ENCODE data around the gene RBM20. TPM values are rescaled to one million over a fixed set of nuclear protein-coding genes. Genes with fewer than 3 reads are reported as not detected.

RBM20 gene
- polyA plus RNA-seq, 1 donor (not counting 4 experiments of a cell fraction or from before 2014, with no cell fraction given), result 0.01 TPM

DNA sequence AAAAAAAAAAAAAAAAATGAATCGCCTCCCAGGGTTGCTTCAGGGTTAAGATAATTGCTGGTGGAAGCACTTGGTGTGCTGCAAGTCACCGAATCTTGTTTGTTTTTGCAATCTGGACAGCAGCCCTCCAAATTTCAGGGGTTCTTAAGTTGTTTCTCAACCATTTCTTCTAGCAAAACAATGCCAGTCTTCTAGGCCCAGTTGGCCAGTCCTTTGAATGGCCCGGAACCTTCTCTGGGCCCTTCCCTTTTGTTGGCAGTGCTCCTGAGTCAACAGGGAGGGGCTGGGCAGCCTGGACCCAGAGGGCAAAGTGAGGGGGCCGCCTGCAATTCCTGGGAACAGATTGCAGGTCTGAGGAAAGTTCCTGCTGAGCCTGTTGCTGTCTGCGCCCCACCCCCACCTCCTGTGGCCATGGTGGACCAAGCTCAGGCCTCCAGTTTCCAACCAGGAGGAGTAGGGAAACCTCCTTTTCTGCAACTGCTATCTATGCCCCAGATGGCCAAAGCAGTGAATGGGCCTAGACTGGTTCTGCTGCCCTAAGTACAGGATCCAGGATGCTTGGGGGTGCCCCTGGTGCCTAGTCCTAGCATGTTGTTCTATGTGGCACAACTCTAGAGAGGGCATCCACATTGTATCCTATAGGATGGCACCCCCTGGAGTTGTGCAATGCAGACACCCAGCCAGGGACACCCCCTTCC, 196.2 kb downstream of the RBM20 start:
- DNase-seq (ENCODE audit: low read depth, low spot score) (no peak), FAIRE-seq (no peak)
- no peak overlapping the region for H3K9ac ChIP-seq (ENCODE audit: control insufficient read depth, extremely low read depth, insufficient read depth, low read length)
- no peaks in the 10 kb centered on the region for H3K9me3 ChIP-seq (ENCODE audit: control insufficient read depth, low read depth, low read length)
- H3K36me3 ChIP-seq (ENCODE audit: control insufficient read depth in 2 of 2, extremely low read depth in 1 of 2, insufficient read depth in 2 of 2, low read length in 2 of 2), result no peaks in the 10 kb centered on the region
- H4K20me1 ChIP-seq (ENCODE audit: control insufficient read depth, extremely low read depth, insufficient read depth, low read length), result no peaks in the 10 kb centered on the region
- H3K79me2 ChIP-seq (ENCODE audit: control insufficient read depth, insufficient read depth, low read length), result no peaks in the 10 kb centered on the region
- H3K4me1 ChIP-seq (ENCODE audit: control insufficient read depth, extremely low read depth, insufficient read depth, low read length), result peaks cover 5% of the 10 kb centered on the region
- dilution Hi-C loops (cut with MboI; ENCODE audit: extremely low pct_ligation_motif_present, low sequenced_read_pairs), result no loop called here
- H3K4me3 ChIP-seq (ENCODE audit: control insufficient read depth in 2 of 3, extremely low read depth in 1 of 3, insufficient read depth in 2 of 3, low read depth in 1 of 3, low read length in 3 of 3), result no peak overlapping the region
- no peak overlapping the region for H3K4me2 ChIP-seq (ENCODE audit: control insufficient read depth, extremely low read depth, insufficient read depth, low read depth, low read length)
- TF ChIP-seq, protein P1, sequence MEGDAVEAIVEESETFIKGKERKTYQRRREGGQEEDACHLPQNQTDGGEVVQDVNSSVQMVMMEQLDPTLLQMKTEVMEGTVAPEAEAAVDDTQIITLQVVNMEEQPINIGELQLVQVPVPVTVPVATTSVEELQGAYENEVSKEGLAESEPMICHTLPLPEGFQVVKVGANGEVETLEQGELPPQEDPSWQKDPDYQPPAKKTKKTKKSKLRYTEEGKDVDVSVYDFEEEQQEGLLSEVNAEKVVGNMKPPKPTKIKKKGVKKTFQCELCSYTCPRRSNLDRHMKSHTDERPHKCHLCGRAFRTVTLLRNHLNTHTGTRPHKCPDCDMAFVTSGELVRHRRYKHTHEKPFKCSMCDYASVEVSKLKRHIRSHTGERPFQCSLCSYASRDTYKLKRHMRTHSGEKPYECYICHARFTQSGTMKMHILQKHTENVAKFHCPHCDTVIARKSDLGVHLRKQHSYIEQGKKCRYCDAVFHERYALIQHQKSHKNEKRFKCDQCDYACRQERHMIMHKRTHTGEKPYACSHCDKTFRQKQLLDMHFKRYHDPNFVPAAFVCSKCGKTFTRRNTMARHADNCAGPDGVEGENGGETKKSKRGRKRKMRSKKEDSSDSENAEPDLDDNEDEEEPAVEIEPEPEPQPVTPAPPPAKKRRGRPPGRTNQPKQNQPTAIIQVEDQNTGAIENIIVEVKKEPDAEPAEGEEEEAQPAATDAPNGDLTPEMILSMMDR (optimal IDR thresholded peaks at IDR 0.05 in 1 of 3, IDR thresholded peaks at IDR 0.05 in 1 of 3, conservative IDR thresholded peaks at IDR 0.05 in 1 of 3; ENCODE audit: extremely low read depth in 1 of 3, insufficient read depth in 2 of 3, low read length in 3 of 3), result no peak
- TF ChIP-seq EZH2 (IDR thresholded peaks at IDR 0.05; ENCODE audit: low read length), result no peak
- no peak overlapping the region for H2AFZ ChIP-seq (ENCODE audit: control insufficient read depth, low read length)
- H3K9me1 ChIP-seq (ENCODE audit: control insufficient read depth, extremely low read depth, insufficient read depth, low read length), result no peaks in the 10 kb centered on the region
- H3K27me3 ChIP-seq (ENCODE audit: control insufficient read depth, extremely low read depth, insufficient read depth, low read length), result no peaks in the 10 kb centered on the region
- no peak overlapping the region for H3K27ac ChIP-seq (ENCODE audit: control insufficient read depth, insufficient read depth, low read length)

DNA sequence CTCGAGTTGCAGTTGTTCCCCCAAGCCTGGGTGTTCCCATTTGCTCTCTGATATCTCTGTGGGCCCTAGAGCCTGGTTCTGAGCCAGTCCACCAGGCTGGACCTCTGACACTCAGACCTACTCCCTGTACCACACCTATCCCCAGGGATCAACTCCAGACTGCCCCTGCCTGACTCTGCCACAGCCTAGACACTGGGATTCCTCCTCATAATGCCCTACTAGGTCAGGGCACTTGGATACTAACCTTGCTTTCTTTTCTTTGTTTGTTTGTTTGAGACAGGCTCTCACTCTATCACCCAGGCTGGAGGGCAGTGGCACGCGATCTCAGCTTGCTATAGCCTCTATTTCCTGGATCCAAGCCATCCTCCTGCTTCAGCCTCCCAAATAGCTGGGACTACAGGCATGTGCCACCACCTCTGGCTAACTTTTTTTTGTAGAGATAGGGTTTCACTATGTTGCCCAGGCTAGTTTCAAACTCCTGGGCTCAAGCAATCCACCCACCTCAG, 196.8 kb downstream of the RBM20 start:
- no peak for FAIRE-seq
- Histone ChIP-seq H3K4me2 (ENCODE audit: control insufficient read depth, extremely low read depth, insufficient read depth, low read depth, low read length) (no peak overlapping the region), H2AFZ (ENCODE audit: control insufficient read depth, low read length) (no peak overlapping the region), H3K36me3 (ENCODE audit: control insufficient read depth in 2 of 2, extremely low read depth in 1 of 2, insufficient read depth in 2 of 2, low read length in 2 of 2) (no peaks in the 10 kb centered on the region), H3K27ac (ENCODE audit: control insufficient read depth, insufficient read depth, low read length) (no peak overlapping the region), H3K79me2 (ENCODE audit: control insufficient read depth, insufficient read depth, low read length) (no peaks in the 10 kb centered on the region), H3K4me3 (ENCODE audit: control insufficient read depth in 2 of 3, extremely low read depth in 1 of 3, insufficient read depth in 2 of 3, low read depth in 1 of 3, low read length in 3 of 3) (no peak overlapping the region), H3K4me1 (ENCODE audit: control insufficient read depth, extremely low read depth, insufficient read depth, low read length) (peaks cover 5% of the 10 kb centered on the region), H3K9me1 (ENCODE audit: control insufficient read depth, extremely low read depth, insufficient read depth, low read length) (no peaks in the 10 kb centered on the region), H3K27me3 (ENCODE audit: control insufficient read depth, extremely low read depth, insufficient read depth, low read length) (no peaks in the 10 kb centered on the region), H4K20me1 (ENCODE audit: control insufficient read depth, extremely low read depth, insufficient read depth, low read length) (no peaks in the 10 kb centered on the region), H3K9me3 (ENCODE audit: control insufficient read depth, low read depth, low read length) (no peaks in the 10 kb centered on the region), H3K9ac (ENCODE audit: control insufficient read depth, extremely low read depth, insufficient read depth, low read length) (no peak overlapping the region)
- dilution Hi-C loops (cut with MboI; ENCODE audit: extremely low pct_ligation_motif_present, low sequenced_read_pairs), result no loop called here
- TF ChIP-seq, protein P1 (optimal IDR thresholded peaks at IDR 0.05 in 1 of 3, IDR thresholded peaks at IDR 0.05 in 1 of 3, conservative IDR thresholded peaks at IDR 0.05 in 1 of 3; ENCODE audit: extremely low read depth in 1 of 3, insufficient read depth in 2 of 3, low read length in 3 of 3), result no peak
- no peak for TF ChIP-seq EZH2 (IDR thresholded peaks at IDR 0.05; ENCODE audit: low read length)
- no peak for DNase-seq (ENCODE audit: low read depth, low spot score)

Data from keratinocyte (primary cell).